Common myeloid progenitor, CD34-positive (primary cell): Measurements from ENCODE around the gene TMEM184B.
A peak's percentile ranks its signal among the peaks of the same experiment; 100 is the strongest.
"Not testable (repeated sequence)": the region's sequence is repeated elsewhere in the genome, so short reads cannot be mapped to it uniquely, and the experiment has no call there.

Source experiments
- CTCF ChIA-PET: fragments of 350-600 bp; sonication (Branson Sonifier 250); formaldehyde crosslinking; loops from one replicate; lab custom pipeline; 2021; ENCODE audit warnings: antibody characterized with exemption; lab: Charles Lee
- POLR2A ChIA-PET: fragments of 350-600 bp; sonication (Branson Sonifier 250); formaldehyde crosslinking; loops from one replicate; lab custom pipeline; 2021; ENCODE audit warnings: antibody characterized with exemption; lab: Charles Lee
- DNase-seq, 3 donors: peaks; one replicate each; pipeline versions ENCODE4 v3.0.0 to v3.0.0-alpha.2; 2013
- H3K27ac ChIP-seq, 2 experiments: 1 replicate in 1 of 2; 2 replicates in 1 of 2; pipeline ENCODE4 v1.7.0; 2013; ENCODE audit warnings: inconsistent platforms in 2 of 2, low read length in 2 of 2, mild to moderate bottlenecking in 2 of 2, low read depth in 1 of 2, moderate library complexity in 1 of 2; ENCODE audit not compliant: severe bottlenecking in 2 of 2, insufficient read depth in 1 of 2, poor library complexity in 1 of 2
- H3K27me3 ChIP-seq, 5 experiments: replicated peaks in 2 of 5; 1 replicate in 3 of 5; 2 replicates in 2 of 5; pipeline versions ENCODE4 v1.6.1 to v1.7.0; 2013; ENCODE audit warnings: low read length in 4 of 5, mild to moderate bottlenecking in 2 of 5, moderate library complexity in 2 of 5, inconsistent platforms in 1 of 5; ENCODE audit not compliant: insufficient read depth in 5 of 5, control insufficient read depth in 4 of 5
- H3K36me3 ChIP-seq, 4 experiments: 1 replicate in 2 of 4; 2 replicates in 2 of 4; pipeline versions ENCODE4 v1.6.1 to v1.7.0; 2013; ENCODE audit warnings: low read length in 3 of 4, control low read depth in 1 of 4, mild to moderate bottlenecking in 1 of 4; ENCODE audit not compliant: control insufficient read depth in 4 of 4, insufficient read depth in 4 of 4
- H3K4me1 ChIP-seq, 4 experiments: 1 replicate in 3 of 4; 2 replicates in 1 of 4; pipeline versions ENCODE4 v1.6.1 to v1.7.1; 2013; ENCODE audit warnings: low read length in 3 of 4, mild to moderate bottlenecking in 3 of 4, control low read depth in 1 of 4, inconsistent platforms in 1 of 4, moderate library complexity in 1 of 4; ENCODE audit not compliant: control insufficient read depth in 4 of 4, insufficient read depth in 4 of 4; ENCODE audit errors: control extremely low read depth in 1 of 4
- H3K4me3 ChIP-seq, 7 experiments: 1 replicate in 4 of 7; 2 replicates in 3 of 7; pipeline versions ENCODE4 v1.5.1 to v1.7.0; 2013; ENCODE audit warnings: mild to moderate bottlenecking in 7 of 7, low read length in 6 of 7, moderate library complexity in 6 of 7, inconsistent platforms in 2 of 7, low read depth in 2 of 7, control low read depth in 1 of 7; ENCODE audit not compliant: insufficient read depth in 4 of 7, control insufficient read depth in 1 of 7; ENCODE audit errors: extremely low read depth in 1 of 7
- H3K9me3 ChIP-seq, 5 experiments: 1 replicate in 4 of 5; 2 replicates in 1 of 5; pipeline versions ENCODE4 v1.6.1 to v1.7.1; 2013; ENCODE audit warnings: low read length in 4 of 5, mild to moderate bottlenecking in 2 of 5, inconsistent platforms in 1 of 5, low read depth in 1 of 5, moderate library complexity in 1 of 5; ENCODE audit not compliant: control insufficient read depth in 4 of 5, insufficient read depth in 2 of 5; ENCODE audit errors: control extremely low read depth in 1 of 5
- WGBS: methylation state at CpG from one replicate; pipeline ENCODE4 v1.1.5; 2013; ENCODE audit not compliant: insufficient coverage; 5-methylcytosine and 5-hydroxymethylcytosine counted together

TMEM184B gene

GRCh38 chr22:38186429-38186828, 86.4 kb downstream of the TMEM184B start:
- H3K9me3 ChIP-seq: no peaks in the 10 kb centered on the region
- peaks cover 0 to 5% (median 4%) of the 10 kb centered on the region in 4 experiments for H3K4me1 ChIP-seq
- H3K27ac ChIP-seq: no peak overlapping the region
- no peak overlapping the region for H3K4me3 ChIP-seq
- POLR2A ChIA-PET: no interaction called here
- CTCF ChIA-PET: interaction anchor here (1.1 to 1.5 kb wide), 2 partner anchors 11 to 13 kb away, joined by 3 to 5 read pairs; no protein-coding TSS in a partner anchor
- H3K27me3 ChIP-seq: no peaks in the 10 kb centered on the region
- H3K36me3 ChIP-seq: no peaks in the 10 kb centered on the region
- 85% methylated on average over 5 of the region's 5 CpGs for WGBS
- DNase-seq: no peak

- WGBS: 96% methylated on average over 6 of the region's 7 CpGs
- no peak for DNase-seq
- Histone ChIP-seq H3K36me3 (no peaks in the 10 kb centered on the region), H3K4me3 (no peak overlapping the region), H3K27ac (no peak overlapping the region), H3K4me1 (peaks cover 7 to 21% (median 20%) of the 10 kb centered on the region in 4 experiments), H3K9me3 (no peaks in the 10 kb centered on the region), H3K27me3 (no peaks in the 10 kb centered on the region)
- CTCF ChIA-PET: interaction anchor here (0.6 kb wide), 1 partner anchor 353 kb away, joined by 3 read pairs; no protein-coding TSS in a partner anchor
- POLR2A ChIA-PET: no interaction called here
Measured at GRCh38 chr22:38184788-38185187, 88.0 kb downstream of the TMEM184B start.

- under 1% methylated on average over 34 of the region's 48 CpGs for WGBS
- H3K36me3 ChIP-seq: no peaks in the 10 kb centered on the region
- ChIA-PET POLR2A (interaction anchor here (1.0 to 2.3 kb wide), 3 partner anchors 11 to 39 kb away, joined by 3 to 24 read pairs (median 6); partner anchors contain the start of gene MAFF), CTCF (interaction anchor here (0.7 to 1.9 kb wide), 8 partner anchors 8 to 68 kb away, joined by 3 to 10 read pairs (median 3); no protein-coding TSS in a partner anchor)
- H3K4me1 ChIP-seq: peaks cover 10 to 45% (median 36%) of the 10 kb centered on the region in 4 experiments
- H3K27ac ChIP-seq: peak within 1 kb of the TSS; percentile 97 to 99
- H3K27me3 ChIP-seq: no peaks in the 10 kb centered on the region
- peak; percentile 97 to 98 (median 98) for DNase-seq
- peak within 1 kb of the TSS; percentile 44 to 89 (median 76) for H3K4me3 ChIP-seq
- no peaks in the 10 kb centered on the region for H3K9me3 ChIP-seq
Measured at GRCh38 chr22:38181453-38182200, 91.2 kb downstream of the TMEM184B start, which contains the start of gene PLA2G6. PLA2G6 (minus strand) TSS chr22:38181830; CDS start chr22:38169426, 12,404 bp downstream.

- peaks cover 10 to 51% (median 43%) of the 10 kb centered on the region in 4 experiments for H3K4me1 ChIP-seq
- no peaks in the 10 kb centered on the region for H3K27me3 ChIP-seq
- ChIA-PET CTCF (interaction anchor here (0.7 to 1.9 kb wide), 4 partner anchors 14 to 44 kb away, joined by 3 to 10 read pairs (median 5); partner anchors contain the start of gene MAFF), POLR2A (interaction anchor here (0.9 to 2.3 kb wide), 5 partner anchors 9 to 519 kb away, joined by 3 to 24 read pairs (median 5); partner anchors contain the start of gene MAFF)
- no peaks in the 10 kb centered on the region for H3K36me3 ChIP-seq
- peak overlapping the region; percentile 97 to 99 for H3K27ac ChIP-seq
- H3K9me3 ChIP-seq: no peaks in the 10 kb centered on the region
- DNase-seq: peak in 2 of 3 donors; percentile 45 to 48
- 5% methylated on average over 10 of the region's 14 CpGs for WGBS
- H3K4me3 ChIP-seq: peak overlapping the region; percentile 44 to 89 (median 76)
Measured at GRCh38 chr22:38180841-38181452, 91.9 kb downstream of the TMEM184B start.

GRCh38 chr22:38178605-38178937, 94.2 kb downstream of the TMEM184B start:
- peaks cover 10 to 73% (median 62%) of the 10 kb centered on the region in 4 experiments for H3K4me1 ChIP-seq
- DNase-seq, H3K9me3 ChIP-seq, H3K36me3 ChIP-seq, H3K27me3 ChIP-seq, POLR2A ChIA-PET, H3K4me3 ChIP-seq, H3K27ac ChIP-seq: not testable (repeated sequence)
- CTCF ChIA-PET: interaction anchor here (1.2 to 1.6 kb wide), 5 partner anchors 20 to 88 kb away, joined by 3 to 7 read pairs (median 3); no protein-coding TSS in a partner anchor
- WGBS: no CpG with 5 or more reads among the region's 7 CpGs

GRCh38 chr22:38177926-38178604, 94.7 kb downstream of the TMEM184B start:
- POLR2A ChIA-PET: no interaction called here
- no peak overlapping the region for H3K4me3 ChIP-seq
- peaks cover 10 to 78% (median 67%) of the 10 kb centered on the region in 4 experiments for H3K4me1 ChIP-seq
- H3K9me3 ChIP-seq: no peaks in the 10 kb centered on the region
- 95% methylated on average over 8 of the region's 15 CpGs for WGBS
- no peaks in the 10 kb centered on the region for H3K36me3 ChIP-seq
- CTCF ChIA-PET: interaction anchor here (1.2 to 1.6 kb wide), 6 partner anchors 10 to 89 kb away, joined by 3 to 7 read pairs (median 3); no protein-coding TSS in a partner anchor
- no peak overlapping the region for H3K27ac ChIP-seq
- DNase-seq: no peak
- no peaks in the 10 kb centered on the region for H3K27me3 ChIP-seq
